Measurements from ENCODE around the gene PDE6H.

Gene PDE6H

GRCh38 chr12:14972816-14973215 is at the start of gene PDE6H:
Gene PDE6H (plus strand): TSS chr12:14973042. CDS start chr12:14978013, 4,971 bp downstream.
- no peak for DNase-seq (ENCODE audit: low read depth in 2 of 2)

GRCh38 chr12:14923944-14924343 is 48.9 kb upstream of the PDE6H start:
- DNase-seq (ENCODE audit: low read depth in 2 of 2), result no peak

DNA sequence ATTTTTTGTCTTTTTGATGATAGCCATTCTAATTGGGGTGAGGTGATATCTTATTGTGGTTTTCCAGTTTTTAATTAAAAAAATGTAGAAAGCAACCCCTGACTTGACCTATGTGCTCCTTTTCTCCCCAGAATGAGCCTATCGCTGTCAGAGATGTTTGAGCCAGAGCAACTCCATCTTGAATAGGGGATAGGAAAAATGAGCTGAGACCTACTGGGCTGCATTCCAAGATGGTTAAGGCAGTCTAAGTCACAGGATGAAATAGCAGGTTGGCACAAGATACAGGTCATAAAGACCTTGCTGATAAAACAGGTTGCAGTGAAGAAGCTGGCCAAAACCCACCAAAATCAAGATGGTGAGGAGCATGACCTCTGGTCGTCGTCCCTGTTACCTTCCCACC is 48.3 kb upstream of the PDE6H start:
- no peak for DNase-seq (ENCODE audit: low read depth in 2 of 2)

- DNase-seq (ENCODE audit: low read depth in 2 of 2), result no peak
These were observed 45.6 kb upstream of the PDE6H start for GRCh38 chr12:14927267-14927666.

DNA sequence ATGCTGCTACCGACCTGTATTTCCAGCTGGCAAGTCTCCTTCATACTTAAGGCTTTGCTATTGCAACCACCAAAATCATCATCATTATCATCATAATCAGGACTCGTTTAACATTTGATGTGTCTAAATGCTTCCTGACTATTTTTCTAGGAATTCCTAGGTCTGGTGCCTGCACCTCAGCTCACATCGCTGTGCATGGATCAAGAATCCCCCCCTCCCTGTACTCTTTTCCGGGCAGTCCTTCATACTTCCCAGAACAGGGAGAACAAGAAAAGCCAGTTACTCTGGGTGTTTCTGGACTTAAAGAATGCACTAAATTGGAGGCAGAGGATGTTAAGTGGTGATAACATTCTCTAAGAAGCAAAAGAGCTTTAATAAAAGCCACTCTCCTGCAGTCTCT is 43.9 kb upstream of the PDE6H start:
- no peak for DNase-seq (ENCODE audit: low read depth in 2 of 2)

GRCh38 chr12:14930299-14930698 is 42.5 kb upstream of the PDE6H start:
- DNase-seq (ENCODE audit: low read depth in 2 of 2), result no peak

DNA sequence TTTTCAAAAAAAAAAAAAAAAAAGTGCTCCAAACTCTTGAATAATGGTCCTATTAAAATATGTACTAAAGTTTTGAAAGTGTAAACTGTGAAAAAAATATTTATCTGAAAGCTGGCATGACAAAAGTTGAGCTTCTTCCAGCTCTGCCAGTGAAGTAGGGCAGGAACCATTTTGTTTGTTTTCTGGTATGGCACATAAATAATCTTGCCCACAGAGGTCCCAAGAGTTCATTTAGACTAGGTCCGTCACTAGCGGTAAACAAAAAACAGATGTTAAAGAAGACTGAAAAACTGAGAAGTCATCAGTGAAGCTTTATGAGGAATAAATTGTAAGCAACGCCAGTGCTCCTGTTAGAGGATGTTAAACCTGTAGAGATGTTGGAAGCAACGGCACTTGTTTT is 41.5 kb upstream of the PDE6H start:
- no peak for DNase-seq (ENCODE audit: low read depth in 2 of 2)

DNA sequence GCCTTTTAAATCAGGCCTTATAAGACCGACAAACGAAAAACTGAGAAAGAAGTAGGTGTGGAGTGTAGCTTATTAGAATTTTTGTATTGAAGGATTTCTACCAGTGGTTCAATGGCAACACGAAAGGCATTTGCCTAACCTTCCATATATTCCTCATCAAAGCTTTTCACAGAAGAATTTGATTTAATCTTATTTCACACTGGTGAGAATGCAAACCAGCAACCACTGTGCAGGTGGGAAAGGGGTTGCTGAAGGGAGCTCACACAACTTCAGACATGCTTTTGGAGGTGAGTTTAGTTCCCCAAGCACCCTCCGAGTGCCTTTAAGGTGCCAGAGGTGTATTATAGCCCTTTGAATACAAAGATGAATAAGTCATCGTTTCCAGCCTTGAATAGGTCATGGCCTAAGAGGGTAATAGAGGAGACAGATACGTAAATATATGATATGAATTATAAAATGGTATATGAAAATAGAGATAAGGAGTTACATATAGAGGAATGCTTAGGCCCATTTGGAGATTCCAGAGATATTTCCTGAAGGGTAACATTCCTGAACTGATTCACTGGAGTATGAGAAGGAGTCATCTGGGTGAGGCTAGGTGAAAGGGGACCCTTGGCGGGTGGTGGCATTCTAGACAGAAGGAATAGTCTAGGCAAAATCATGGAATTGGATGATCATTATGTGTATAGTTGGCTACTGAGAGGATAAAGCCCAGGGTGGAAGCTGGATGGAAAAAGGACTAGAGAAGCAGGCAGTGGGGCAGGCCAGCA is 40.9 kb upstream of the PDE6H start:
- no peak for DNase-seq (ENCODE audit: low read depth in 2 of 2)

DNA sequence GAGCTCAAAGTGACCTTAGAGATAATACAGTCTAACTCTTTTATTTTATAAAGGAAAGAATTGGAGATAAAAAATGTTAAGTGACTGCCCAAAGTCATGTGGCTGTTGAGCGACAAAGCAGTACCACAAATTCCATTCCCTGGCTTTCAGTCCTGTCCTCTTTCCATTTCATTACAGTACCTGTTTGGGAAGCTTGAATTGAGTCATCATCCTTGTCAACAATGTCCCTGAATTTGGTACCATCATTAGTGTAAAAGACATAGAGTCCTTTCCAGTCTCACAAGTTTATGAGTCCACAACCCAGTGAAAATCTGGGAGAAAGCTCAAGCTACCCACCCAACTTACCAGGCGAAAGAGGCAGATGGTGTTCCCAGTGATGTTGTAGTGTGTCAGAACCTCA is 38.3 kb upstream of the PDE6H start:
- DNase-seq (ENCODE audit: low read depth in 2 of 2), result no peak

DNA sequence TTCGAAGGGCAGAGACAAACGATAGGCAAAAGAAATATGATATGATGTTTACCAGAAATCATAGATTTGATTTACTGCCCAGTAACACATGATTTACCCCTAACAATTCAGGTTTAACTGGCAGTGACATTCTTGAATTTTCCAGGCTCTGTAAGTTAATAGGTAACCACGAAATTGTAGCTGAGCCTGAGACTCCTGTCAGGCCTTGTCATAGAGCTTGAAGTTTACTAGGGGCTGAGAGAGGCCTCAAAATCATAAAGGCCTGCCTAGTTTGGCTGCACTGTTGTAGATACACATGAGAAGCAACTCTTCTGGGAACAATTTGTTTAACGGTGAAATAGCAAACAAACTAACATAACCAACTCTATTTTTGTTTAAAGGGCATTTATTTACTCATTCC is 37.8 kb upstream of the PDE6H start:
- no peak for DNase-seq (ENCODE audit: low read depth in 2 of 2)

DNA sequence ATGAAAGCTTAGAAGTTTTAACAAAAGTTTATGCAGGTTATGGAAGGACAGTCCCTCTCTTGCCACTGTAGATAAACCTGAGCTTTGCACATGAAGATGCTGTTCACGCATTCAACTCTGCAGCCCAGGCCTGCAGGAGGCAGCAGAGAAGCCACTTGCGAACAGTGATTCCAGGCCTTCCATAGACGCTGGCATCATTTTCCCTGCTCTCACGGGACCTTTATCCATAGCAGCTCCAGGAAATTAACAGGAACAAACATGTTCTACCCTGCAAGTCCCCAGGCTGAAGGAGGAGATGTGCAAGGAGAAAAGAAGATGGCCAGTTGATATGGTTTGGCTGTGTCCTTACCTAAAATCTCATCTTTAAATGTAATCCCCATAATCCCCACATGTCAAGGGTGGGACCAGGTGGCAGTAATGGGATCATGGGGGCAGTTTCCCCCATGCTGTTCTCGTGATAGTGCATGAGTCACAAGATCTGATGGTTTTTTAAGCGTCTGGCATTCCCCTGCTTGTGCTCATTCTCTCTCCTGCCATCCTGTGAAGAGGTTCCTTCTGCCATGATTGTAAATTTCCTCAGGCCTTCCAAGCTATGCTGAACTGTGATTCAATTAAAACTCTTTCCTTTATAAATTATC is 36.5 kb upstream of the PDE6H start:
- DNase-seq (ENCODE audit: low read depth in 2 of 2), result no peak

GRCh38 chr12:14937014-14937413 is 35.8 kb upstream of the PDE6H start:
- no peak for DNase-seq (ENCODE audit: low read depth in 2 of 2)

- DNase-seq (ENCODE audit: low read depth in 2 of 2), result no peak
These were observed 35.2 kb upstream of the PDE6H start for GRCh38 chr12:14937689-14938088.

DNA sequence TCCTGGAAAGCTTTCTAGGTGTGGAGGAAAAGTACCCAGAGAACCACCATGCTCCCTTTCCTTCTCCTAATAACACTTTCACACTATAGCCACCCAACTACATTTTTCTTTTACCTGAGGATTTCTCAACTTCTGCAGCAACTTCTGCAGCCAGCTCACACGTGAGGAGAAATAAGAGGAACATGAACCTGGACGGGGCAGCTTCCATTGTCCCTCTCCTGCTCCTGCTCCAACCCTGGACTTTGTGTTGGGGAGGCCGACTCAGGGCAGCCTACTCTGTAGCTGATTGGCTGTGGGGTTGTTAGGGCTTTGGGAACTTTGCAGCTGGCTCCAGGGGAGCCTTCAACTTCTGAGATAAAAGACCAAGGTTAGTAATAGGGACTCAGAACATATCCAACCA is 34.5 kb upstream of the PDE6H start, which contains the start of gene ERP27:
Gene ERP27, minus strand, starts transcription at position 237 of the 400 bp plus-strand sequence. Its CDS starts 29 bp downstream, at position 208.
- no peak for DNase-seq (ENCODE audit: low read depth in 2 of 2)

- no peak for DNase-seq (ENCODE audit: low read depth in 2 of 2)
These were observed 31.5 kb upstream of the PDE6H start for GRCh38 chr12:14941369-14941768.

DNA sequence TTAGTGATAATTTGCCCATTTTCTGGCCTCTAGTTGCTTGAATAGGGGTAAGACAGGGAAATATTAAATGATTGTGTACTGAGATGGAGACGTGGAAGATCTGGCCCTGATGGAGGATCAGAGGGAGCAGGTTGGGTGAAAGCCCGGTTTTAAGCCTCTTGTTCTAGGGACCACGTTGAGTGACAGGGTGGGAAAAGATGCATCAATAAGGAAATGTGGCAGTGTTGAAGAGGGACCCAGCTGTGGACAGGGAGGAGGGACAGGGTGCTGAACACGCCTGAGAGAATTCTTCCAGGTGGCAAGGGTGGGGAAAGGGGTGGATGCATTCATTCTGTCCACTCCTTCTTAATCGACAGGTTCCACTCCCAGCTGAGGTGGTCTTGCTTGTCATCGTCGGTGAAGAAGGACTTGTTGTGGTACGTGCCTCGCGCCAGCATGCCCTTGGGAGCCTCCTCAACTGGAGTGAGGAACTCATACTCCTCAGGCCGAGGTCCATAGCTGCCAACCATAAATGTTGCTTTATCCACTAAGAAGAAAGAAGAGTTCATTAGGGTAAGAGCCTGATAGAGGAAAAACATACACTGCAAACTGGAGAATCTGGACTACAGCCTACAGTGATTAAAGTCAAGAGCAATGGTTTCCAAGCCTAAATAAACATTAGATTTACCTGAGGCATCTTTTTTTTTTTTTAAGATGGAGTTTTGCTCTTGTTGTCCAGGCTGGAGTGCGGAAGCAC is 30.5 kb upstream of the PDE6H start:
- no peak for DNase-seq (ENCODE audit: low read depth in 2 of 2)

DNA sequence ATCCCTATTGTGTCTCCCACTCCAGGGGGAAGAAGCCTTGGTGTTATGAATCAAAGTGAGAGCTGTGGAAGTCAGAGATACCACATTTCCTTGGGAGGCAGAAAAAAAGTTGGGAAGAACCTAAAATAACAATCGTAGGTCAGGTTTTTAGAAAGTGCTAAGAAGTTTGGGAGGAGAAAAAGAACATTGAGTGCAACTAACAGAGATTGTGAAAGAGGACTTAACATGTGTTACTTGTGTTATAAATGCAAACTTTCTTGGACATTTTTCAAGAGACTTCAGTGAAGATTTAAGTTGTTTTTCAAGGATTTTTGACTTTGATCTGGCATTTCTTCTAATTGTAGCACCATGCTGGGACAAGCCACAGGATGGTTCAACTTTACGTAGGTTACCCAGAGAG is 26.7 kb upstream of the PDE6H start:
- DNase-seq (ENCODE audit: low read depth in 2 of 2), result no peak

DNA sequence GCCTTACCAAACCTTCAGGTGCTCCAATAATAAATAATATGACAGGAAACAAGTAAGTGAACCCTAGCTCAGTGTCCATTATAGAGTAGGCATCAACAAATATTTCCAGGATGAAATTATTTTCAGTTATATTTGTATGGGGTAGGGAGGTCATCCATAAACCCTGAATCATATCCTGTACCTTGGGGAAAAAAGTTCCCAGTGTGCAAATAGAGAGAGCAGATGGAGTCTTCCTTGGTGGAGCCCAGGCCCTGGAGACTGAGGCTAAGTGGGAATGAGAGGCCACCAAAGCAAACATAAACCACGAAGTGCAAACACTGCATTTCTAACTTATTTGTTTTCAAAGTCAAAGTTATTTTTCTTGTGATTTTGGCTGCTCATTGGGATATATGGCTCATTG is 26.0 kb upstream of the PDE6H start:
- DNase-seq (ENCODE audit: low read depth in 2 of 2), result no peak

DNA sequence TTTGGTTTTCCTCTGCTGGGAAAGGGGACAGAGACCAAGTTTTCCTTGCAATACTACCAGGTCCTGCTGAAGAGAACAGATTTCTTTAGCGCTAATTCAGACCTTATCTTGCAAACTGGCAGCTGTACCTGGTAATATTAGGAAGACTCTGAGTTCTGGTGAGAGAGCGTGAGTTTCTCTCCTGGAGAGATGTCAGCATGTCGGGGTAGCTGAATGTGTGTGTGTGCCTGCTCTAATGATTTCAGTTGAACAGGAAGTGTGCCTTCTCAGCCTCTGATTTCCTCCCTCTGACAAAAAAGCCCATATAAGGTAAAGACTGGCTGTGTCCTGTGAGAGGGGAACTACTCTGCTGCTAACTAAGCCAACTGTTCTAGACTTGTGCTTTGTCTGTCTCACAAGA is 24.2 kb upstream of the PDE6H start:
- DNase-seq (ENCODE audit: low read depth in 2 of 2), result no peak

DNA sequence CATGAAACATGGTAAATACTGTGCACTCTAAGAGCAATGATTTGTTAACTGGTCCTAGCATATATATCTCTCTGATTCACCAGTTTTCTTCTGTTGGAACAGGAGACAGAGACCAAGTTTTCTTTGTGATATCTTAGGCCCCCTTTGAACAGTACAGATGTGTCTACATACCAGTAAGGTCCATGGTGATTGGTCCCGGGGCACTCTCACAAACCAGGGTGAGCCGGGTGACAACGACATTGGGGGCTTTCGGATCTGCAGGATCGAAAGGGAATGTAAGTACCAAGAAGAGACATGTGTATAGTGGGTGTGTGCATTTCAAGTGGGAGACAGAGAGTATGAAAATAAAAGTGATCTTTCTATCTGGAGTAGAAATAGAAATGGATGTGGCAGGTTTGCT is 23.2 kb upstream of the PDE6H start:
- no peak for DNase-seq (ENCODE audit: low read depth in 2 of 2)

DNA sequence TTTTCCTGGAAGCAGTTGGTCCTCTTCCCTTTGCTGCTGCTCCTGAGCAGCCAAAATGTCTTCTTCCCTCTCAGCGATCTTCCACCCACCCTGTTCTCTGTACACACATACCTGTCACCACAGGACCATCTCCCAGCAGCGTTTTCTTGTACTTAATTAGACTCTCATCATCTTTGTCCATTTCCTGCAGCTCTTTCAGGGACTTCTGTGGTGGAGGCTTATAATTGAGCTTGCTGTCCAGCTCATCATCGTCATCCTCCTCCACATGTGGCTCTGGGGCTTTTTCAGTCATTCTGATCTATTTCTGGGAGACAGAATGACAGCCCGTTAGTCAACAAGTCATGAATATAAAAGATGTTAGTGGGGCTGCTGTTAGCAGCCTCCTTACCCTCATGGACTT is 22.4 kb upstream of the PDE6H start:
- no peak for DNase-seq (ENCODE audit: low read depth in 2 of 2)

GRCh38 chr12:14950982-14951746 is 21.7 kb upstream of the PDE6H start:
- DNase-seq (ENCODE audit: low read depth in 2 of 2), result no peak

All from stimulated activated CD4-positive, alpha-beta T cell treated with anti-CD3 and anti-CD28 coated beads, Interleukin-15, amount 100 ng/mL, for 48 hours (primary cell).